Gastrocnemius medialis (tissue), 4 donors: ENCODE data around the gene SHROOM3.

Experiments used
- POLR2A ChIP-seq, 2 donors: fragments of 450-650 bp; IDR thresholded peaks; one replicate each; pipeline ENCODE4 v1.6.1; 2017; ENCODE audit warnings: antibody characterized with exemption in 2 of 2, mild to moderate bottlenecking in 2 of 2, moderate library complexity in 2 of 2
- TF ChIP-seq, protein P1 (sequence below), 5 experiments: fragments of 450-650 bp in 3 of 5; fragments of 200-600 bp in 2 of 5; sonication (generic) in 2 of 5; IDR thresholded peaks in 4 of 5; conservative IDR thresholded peaks in 1 of 5; 1 replicate in 4 of 5; 2 replicates in 1 of 5; pipeline ENCODE4 v1.5.1; 2016 to 2019; ENCODE audit warnings: antibody characterized with exemption in 5 of 5, mild to moderate bottlenecking in 3 of 5, moderate library complexity in 3 of 5

DNA sequence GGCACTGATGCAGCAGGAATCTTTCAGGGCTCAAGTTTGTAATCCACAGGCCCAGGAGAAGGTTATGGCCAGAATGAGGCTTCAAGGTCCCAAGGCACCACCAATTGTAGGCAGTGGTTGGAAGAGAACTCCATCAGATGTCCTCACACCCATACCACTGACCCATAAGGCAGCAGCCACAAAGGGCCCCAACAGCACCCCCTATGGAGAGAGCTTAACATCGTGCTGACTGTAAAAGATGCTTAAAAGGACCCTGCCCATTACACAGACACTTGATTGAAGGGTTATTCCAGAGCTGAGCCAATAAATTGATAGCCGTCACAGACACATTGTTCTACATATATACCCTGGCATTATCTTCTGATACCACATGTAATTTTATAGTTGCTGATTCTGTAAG, 349.2 kb downstream of the SHROOM3 start:
- TF ChIP-seq, protein P1, sequence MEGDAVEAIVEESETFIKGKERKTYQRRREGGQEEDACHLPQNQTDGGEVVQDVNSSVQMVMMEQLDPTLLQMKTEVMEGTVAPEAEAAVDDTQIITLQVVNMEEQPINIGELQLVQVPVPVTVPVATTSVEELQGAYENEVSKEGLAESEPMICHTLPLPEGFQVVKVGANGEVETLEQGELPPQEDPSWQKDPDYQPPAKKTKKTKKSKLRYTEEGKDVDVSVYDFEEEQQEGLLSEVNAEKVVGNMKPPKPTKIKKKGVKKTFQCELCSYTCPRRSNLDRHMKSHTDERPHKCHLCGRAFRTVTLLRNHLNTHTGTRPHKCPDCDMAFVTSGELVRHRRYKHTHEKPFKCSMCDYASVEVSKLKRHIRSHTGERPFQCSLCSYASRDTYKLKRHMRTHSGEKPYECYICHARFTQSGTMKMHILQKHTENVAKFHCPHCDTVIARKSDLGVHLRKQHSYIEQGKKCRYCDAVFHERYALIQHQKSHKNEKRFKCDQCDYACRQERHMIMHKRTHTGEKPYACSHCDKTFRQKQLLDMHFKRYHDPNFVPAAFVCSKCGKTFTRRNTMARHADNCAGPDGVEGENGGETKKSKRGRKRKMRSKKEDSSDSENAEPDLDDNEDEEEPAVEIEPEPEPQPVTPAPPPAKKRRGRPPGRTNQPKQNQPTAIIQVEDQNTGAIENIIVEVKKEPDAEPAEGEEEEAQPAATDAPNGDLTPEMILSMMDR (IDR thresholded peaks at IDR 0.05 in 4 of 5, conservative IDR thresholded peaks at IDR 0.05 in 1 of 5) = no peak
- TF ChIP-seq POLR2A (IDR thresholded peaks at IDR 0.05) = no peak
